Stomach (tissue), 9 donors: Measurements from ENCODE around the gene SH3RF2. TPM values are rescaled to one million over a fixed set of nuclear protein-coding genes. Genes with fewer than 3 reads are reported as not detected.

Experiments
- DNase-seq, 2 donors: peaks; one replicate each; pipeline versions ENCODE4 v3.0.0 to v3.0.0-alpha.2; 2013 to 2019
- H3K27ac ChIP-seq, 5 donors: fragments of 200-600 bp in 4 of 5; sonication (generic) in 4 of 5; one replicate each; pipeline ENCODE4 v1.5.1; 2013 to 2019; ENCODE audit warnings: mild to moderate bottlenecking in 1 of 5, moderate library complexity in 1 of 5
- H3K27me3 ChIP-seq, 3 donors: fragments of 200-600 bp; sonication (generic); one replicate each; pipeline ENCODE4 v1.5.1; 2017 to 2019; ENCODE audit warnings: mixed run types in 1 of 3
- H3K36me3 ChIP-seq, 4 donors: fragments of 200-600 bp; sonication (generic); 1 replicate in 3 of 4; 2 replicates in 1 of 4; pipeline ENCODE4 v1.5.1; 2016 to 2019
- H3K4me1 ChIP-seq, 4 donors: fragments of 200-600 bp; sonication (generic); one replicate each; pipeline ENCODE4 v1.5.1; 2016 to 2019
- H3K4me3 ChIP-seq, 4 donors: fragments of 200-600 bp; sonication (generic) in 3 of 4; one replicate each; pipeline ENCODE4 v1.5.1; 2016 to 2019; ENCODE audit warnings: mild to moderate bottlenecking in 1 of 4
- H3K9me3 ChIP-seq, 4 donors: fragments of 200-600 bp; sonication (generic); one replicate each; pipeline ENCODE4 v1.5.1; 2016 to 2019
- EP300 ChIP-seq: sonication (generic); formaldehyde crosslinking; IDR thresholded peaks from one replicate; pipeline ENCODE4 v1.6.1; 2017; ENCODE audit warnings: antibody characterized with exemption
- POLR2A ChIP-seq, 4 donors: fragments of 450-650 bp; IDR thresholded peaks; one replicate each; pipeline ENCODE4 v1.6.1; 2016; ENCODE audit warnings: antibody characterized with exemption in 4 of 4, control low read depth in 2 of 4, mild to moderate bottlenecking in 1 of 4, moderate library complexity in 1 of 4
- POLR2AphosphoS5 ChIP-seq, 3 donors: sonication (generic); formaldehyde crosslinking; IDR thresholded peaks; one replicate each; pipeline ENCODE4 v1.6.1; 2016; ENCODE audit warnings: antibody characterized with exemption in 3 of 3
- WGBS, 5 donors: extraction: QIAGEN DNeasy Blood & Tissue Kit in 3 of 5; methylation state at CpG; one replicate each; pipeline versions ENCODE4 v1.1.5 to v1.1.7; 2013 to 2018; 5-methylcytosine and 5-hydroxymethylcytosine counted together
- intact Hi-C: fragments of 100-400 bp; cut with DNase I; formaldehyde crosslinking; loops from one replicate; pipeline ENCODE4 v1.15.1; 2023; ENCODE audit warnings: low total_unique reads
- polyA plus RNA-seq, 3 donors: library from polyadenylated mRNA; stranded (reverse); fragments of 200-250 nt; gene quantifications; one replicate each; pipeline ENCODE4 v1.2.3, GENCODE V29; 2013
- total RNA-seq, 5 donors: library from RNA; depleted of rRNA; stranded (reverse); fragments of >200 nt; gene quantifications; one replicate each; pipeline versions ENCODE4 v1.1.0 to v1.2.3, GENCODE V29; 2014 to 2016
- TF ChIP-seq, protein P1 (sequence below), 7 experiments: fragments of 450-650 bp in 4 of 7; fragments of 200-600 bp in 3 of 7; sonication (generic) in 3 of 7; IDR thresholded peaks; one replicate each; pipeline ENCODE4 v1.5.1; 2016 to 2019; ENCODE audit warnings: antibody characterized with exemption in 7 of 7, control low read depth in 2 of 7, mild to moderate bottlenecking in 1 of 7
- donor health status: healthy with polysubstance abuse.
- donor health status: Bipolar disorder and iron deficiency.
- donor health status: healthy.

The SH3RF2 gene
- total and polyA plus RNA-seq, 8 donors = 20.8 to 62.0 (median 40.7) TPM

DNA sequence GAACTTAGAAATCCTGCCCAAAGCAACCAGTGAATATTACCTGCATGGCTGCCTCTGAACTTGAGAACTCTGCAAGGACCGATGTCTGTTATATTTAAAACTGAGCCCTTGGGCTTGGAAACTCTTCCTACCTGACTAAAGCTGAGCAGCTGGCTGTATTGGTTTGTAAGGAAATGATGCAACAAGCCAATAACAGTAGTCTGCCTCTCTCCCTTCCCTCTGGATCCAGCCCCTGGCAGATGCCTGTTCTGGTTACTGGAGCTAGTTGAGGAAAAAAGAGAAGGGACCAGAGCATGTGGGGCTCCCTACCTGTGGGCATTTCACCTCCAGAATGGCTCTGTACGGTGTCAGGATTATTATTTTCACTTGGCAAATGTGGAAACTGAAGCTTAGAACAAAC lies 34.7 kb downstream of the SH3RF2 start:
- Histone ChIP-seq H3K4me1 (peaks cover 4 to 24% (median 15%) of the 10 kb centered on the region in 4 donors), H3K36me3 (no peaks in the 10 kb centered on the region)
- 82 to 91% (median 86%) methylated on average over 2 of the region's 2 CpGs for WGBS, 5 donors

DNA sequence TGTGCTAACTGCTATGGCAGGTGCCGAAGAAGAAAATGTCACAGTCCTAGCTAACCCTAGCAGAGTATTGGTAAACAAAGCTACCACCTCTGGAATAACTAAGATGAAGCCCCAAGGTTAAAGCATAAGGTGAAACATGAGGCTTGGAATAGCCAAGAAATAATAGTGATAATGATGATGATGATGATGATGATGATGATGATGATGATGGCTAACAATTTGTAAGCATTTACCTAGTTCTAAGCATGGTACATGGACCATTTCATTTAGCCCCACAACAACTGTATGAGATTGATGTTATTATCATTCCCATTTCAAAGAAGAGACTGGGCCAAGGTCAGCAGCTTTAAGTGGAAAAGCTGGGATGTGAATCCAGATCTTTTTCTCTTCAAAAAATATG lies 35.3 kb downstream of the SH3RF2 start:
- no peak for TF ChIP-seq POLR2AphosphoS5 (IDR thresholded peaks at IDR 0.05)
- no peak for TF ChIP-seq POLR2A (IDR thresholded peaks at IDR 0.05)
- no peak for TF ChIP-seq EP300
- TF ChIP-seq, protein P1, sequence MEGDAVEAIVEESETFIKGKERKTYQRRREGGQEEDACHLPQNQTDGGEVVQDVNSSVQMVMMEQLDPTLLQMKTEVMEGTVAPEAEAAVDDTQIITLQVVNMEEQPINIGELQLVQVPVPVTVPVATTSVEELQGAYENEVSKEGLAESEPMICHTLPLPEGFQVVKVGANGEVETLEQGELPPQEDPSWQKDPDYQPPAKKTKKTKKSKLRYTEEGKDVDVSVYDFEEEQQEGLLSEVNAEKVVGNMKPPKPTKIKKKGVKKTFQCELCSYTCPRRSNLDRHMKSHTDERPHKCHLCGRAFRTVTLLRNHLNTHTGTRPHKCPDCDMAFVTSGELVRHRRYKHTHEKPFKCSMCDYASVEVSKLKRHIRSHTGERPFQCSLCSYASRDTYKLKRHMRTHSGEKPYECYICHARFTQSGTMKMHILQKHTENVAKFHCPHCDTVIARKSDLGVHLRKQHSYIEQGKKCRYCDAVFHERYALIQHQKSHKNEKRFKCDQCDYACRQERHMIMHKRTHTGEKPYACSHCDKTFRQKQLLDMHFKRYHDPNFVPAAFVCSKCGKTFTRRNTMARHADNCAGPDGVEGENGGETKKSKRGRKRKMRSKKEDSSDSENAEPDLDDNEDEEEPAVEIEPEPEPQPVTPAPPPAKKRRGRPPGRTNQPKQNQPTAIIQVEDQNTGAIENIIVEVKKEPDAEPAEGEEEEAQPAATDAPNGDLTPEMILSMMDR (IDR thresholded peaks at IDR 0.05) = no peak
- peaks cover 5 to 28% (median 16%) of the 10 kb centered on the region in 4 donors for H3K4me1 ChIP-seq
- WGBS, 5 donors = 94 to 100% (median 97%) methylated on average over 1 of the region's 1 CpG
- H3K9me3 ChIP-seq = peaks cover 0 to 4% (median 0%) of the 10 kb centered on the region in 4 donors
- H3K36me3 ChIP-seq = no peaks in the 10 kb centered on the region
- no peaks in the 10 kb centered on the region for H3K27me3 ChIP-seq
- H3K4me3 ChIP-seq = no peak overlapping the region
- DNase-seq = no peak
- no peak overlapping the region for H3K27ac ChIP-seq
- intact Hi-C loops = no loop called here

More for the DNA sequence above, 34.7 kb downstream of the SH3RF2 start:
- intact Hi-C loops = no loop called here
- no peak for DNase-seq
- Histone ChIP-seq H3K27ac (no peak overlapping the region), H3K27me3 (no peaks in the 10 kb centered on the region), H3K4me3 (no peak overlapping the region), H3K9me3 (peaks cover 0 to 4% (median 0%) of the 10 kb centered on the region in 4 donors)
- TF ChIP-seq POLR2A (IDR thresholded peaks at IDR 0.05) = no peak
- TF ChIP-seq, protein P1 (IDR thresholded peaks at IDR 0.05) = no peak
- TF ChIP-seq POLR2AphosphoS5 (IDR thresholded peaks at IDR 0.05) = no peak
- TF ChIP-seq EP300 = no peak

DNA sequence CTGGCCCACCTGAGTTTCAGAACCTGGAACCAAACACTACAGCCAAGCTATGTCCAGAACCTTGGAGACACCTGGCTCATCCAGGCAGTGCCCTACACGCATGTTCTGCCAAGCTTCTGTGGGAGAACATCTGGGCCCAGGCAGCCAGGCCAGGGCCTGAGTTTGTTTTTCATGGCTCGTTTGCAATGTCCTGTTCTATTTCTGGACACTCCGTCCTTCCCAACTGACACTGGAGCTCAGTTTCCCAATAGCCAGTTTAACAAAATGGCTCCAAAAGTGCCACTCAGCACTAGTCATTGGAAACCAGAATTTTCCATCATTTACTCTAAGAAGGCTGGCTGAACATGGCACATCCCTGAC lies 38.6 kb downstream of the SH3RF2 start:
- H3K4me3 ChIP-seq = no peak overlapping the region
- peaks cover 10 to 44% (median 29%) of the 10 kb centered on the region in 4 donors for H3K4me1 ChIP-seq
- peaks cover 0 to 4% (median 0%) of the 10 kb centered on the region in 4 donors for H3K9me3 ChIP-seq
- peak overlapping the region in 4 of 5 donors; percentile 57 to 82 (median 70) for H3K27ac ChIP-seq
- no peaks in the 10 kb centered on the region for H3K36me3 ChIP-seq
- no peak for TF ChIP-seq POLR2AphosphoS5 (IDR thresholded peaks at IDR 0.05)
- TF ChIP-seq EP300 = no peak
- TF ChIP-seq POLR2A (IDR thresholded peaks at IDR 0.05) = no peak
- TF ChIP-seq, protein P1 (IDR thresholded peaks at IDR 0.05) = no peak
- WGBS, 5 donors = 46 to 76% (median 61%) methylated on average over 3 of the region's 3 CpGs
- no peak for DNase-seq
- H3K27me3 ChIP-seq = no peaks in the 10 kb centered on the region
- intact Hi-C loops = no loop called here

DNA sequence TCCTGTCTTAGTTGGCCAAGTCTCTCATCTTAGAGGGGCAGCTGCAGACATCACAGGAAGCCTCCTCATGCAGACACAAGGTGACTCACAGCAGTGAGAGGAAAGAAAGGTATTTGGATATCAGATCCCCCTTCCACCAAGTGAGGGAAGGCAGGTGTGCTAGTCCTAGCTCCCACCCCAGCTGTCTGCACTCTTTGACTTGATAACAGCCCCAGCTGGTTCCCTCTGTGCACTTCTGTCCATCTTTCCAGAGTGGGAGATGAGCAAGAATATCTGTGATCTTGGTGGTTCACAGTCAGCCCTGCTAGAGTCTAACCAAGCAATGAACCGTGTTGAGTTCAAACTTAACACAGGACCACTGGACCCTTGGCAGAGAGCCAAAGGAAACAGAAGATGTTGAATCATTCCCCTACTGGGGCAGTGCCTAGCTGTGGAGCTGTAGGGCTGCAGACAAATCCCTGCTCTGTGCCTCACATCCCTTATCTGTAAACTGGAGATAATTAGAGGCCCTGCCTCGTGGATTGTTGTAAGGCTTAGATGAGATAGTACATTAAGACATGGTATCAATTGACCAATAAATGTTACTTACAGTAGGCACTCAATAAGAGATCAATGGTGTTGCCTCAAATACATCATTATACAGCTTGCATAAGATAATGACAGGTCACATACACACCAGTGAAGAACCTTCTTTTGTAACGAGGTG lies 39.1 kb downstream of the SH3RF2 start:
- Histone ChIP-seq H3K27ac (peak overlapping the region; percentile 50 to 82 (median 66)), H3K4me3 (no peak overlapping the region), H3K4me1 (peaks cover 10 to 49% (median 34%) of the 10 kb centered on the region in 4 donors), H3K27me3 (no peaks in the 10 kb centered on the region), H3K36me3 (no peaks in the 10 kb centered on the region), H3K9me3 (peaks cover 0 to 4% (median 0%) of the 10 kb centered on the region in 4 donors)
- intact Hi-C loops = no loop called here
- TF ChIP-seq POLR2A (IDR thresholded peaks at IDR 0.05) (no peak), POLR2AphosphoS5 (IDR thresholded peaks at IDR 0.05) (no peak), EP300 (no peak)
- TF ChIP-seq, protein P1 (IDR thresholded peaks at IDR 0.05) = no peak
- DNase-seq = peak; percentile 37 to 76
- 20 to 35% (median 32%) methylated on average over 3 of the region's 3 CpGs for WGBS, 5 donors
